ENCODE results near the gene FAIM2. TPM values are rescaled to one million over a fixed set of nuclear protein-coding genes. Genes with fewer than 3 reads are reported as not detected.
"Not testable (repeated sequence)": the region's sequence is repeated elsewhere in the genome, so short reads cannot be mapped to it uniquely, and the experiment has no call there.

FAIM2 gene
- total RNA-seq, 2 donors from 2014 or later: 0.39 to 0.67 TPM

- not testable (repeated sequence) for H3K27me3 Mint-ChIP-seq (ENCODE audit: low read depth); ATAC-seq (replicated peaks in 1 of 2); DNase-seq; H3K36me3 Mint-ChIP-seq (ENCODE audit: insufficient read depth in 2 of 2); H3K27ac Mint-ChIP-seq; H3K4me1 Mint-ChIP-seq (ENCODE audit: low read depth); H3K4me3 Mint-ChIP-seq; H3K9me3 Mint-ChIP-seq
Observed at GRCh38 chr12:49871811-49872251, 31.9 kb downstream of the FAIM2 start.

- Mint-ChIP-seq H3K27ac (no peak overlapping the region), H3K27me3 (ENCODE audit: low read depth) (no peaks in the 10 kb centered on the region), H3K36me3 (ENCODE audit: insufficient read depth in 2 of 2) (no peaks in the 10 kb centered on the region), H3K4me1 (ENCODE audit: low read depth) (peaks cover 7% of the 10 kb centered on the region), H3K4me3 (no peak overlapping the region), H3K9me3 (no peaks in the 10 kb centered on the region)
- DNase-seq (no peak), ATAC-seq (replicated peaks in 1 of 2) (no peak)
Observed at GRCh38 chr12:49871263-49871561, 32.5 kb downstream of the FAIM2 start.

- ATAC-seq (replicated peaks in 1 of 2) (no peak), DNase-seq (no peak)
- Mint-ChIP-seq H3K27me3 (ENCODE audit: low read depth) (no peaks in the 10 kb centered on the region), H3K4me1 (ENCODE audit: low read depth) (peaks cover 7% of the 10 kb centered on the region), H3K9me3 (no peaks in the 10 kb centered on the region), H3K27ac (no peak overlapping the region), H3K36me3 (ENCODE audit: insufficient read depth in 2 of 2) (no peaks in the 10 kb centered on the region), H3K4me3 (no peak overlapping the region)
Observed at GRCh38 chr12:49870501-49871262, 33.0 kb downstream of the FAIM2 start.

- no peak overlapping the region for H3K27ac Mint-ChIP-seq
- H3K4me1 Mint-ChIP-seq (ENCODE audit: low read depth): peaks cover 7% of the 10 kb centered on the region
- no peak overlapping the region for H3K4me3 Mint-ChIP-seq
- ATAC-seq (replicated peaks in 1 of 2): no peak
- no peak for DNase-seq
- no peaks in the 10 kb centered on the region for H3K9me3 Mint-ChIP-seq
- H3K36me3 Mint-ChIP-seq (ENCODE audit: insufficient read depth in 2 of 2): no peaks in the 10 kb centered on the region
- H3K27me3 Mint-ChIP-seq (ENCODE audit: low read depth): no peaks in the 10 kb centered on the region
Observed at GRCh38 chr12:49869816-49870500, 33.7 kb downstream of the FAIM2 start.

GRCh38 chr12:49868952-49869815 lies 34.5 kb downstream of the FAIM2 start:
- no peaks in the 10 kb centered on the region for H3K36me3 Mint-ChIP-seq (ENCODE audit: insufficient read depth in 2 of 2)
- H3K27me3 Mint-ChIP-seq (ENCODE audit: low read depth): no peaks in the 10 kb centered on the region
- H3K27ac Mint-ChIP-seq: no peak overlapping the region
- H3K9me3 Mint-ChIP-seq: no peaks in the 10 kb centered on the region
- peaks cover 7% of the 10 kb centered on the region for H3K4me1 Mint-ChIP-seq (ENCODE audit: low read depth)
- ATAC-seq (replicated peaks in 1 of 2) (no peak), DNase-seq (no peak)
- H3K4me3 Mint-ChIP-seq: no peak overlapping the region

GRCh38 chr12:49868449-49868848 lies 35.3 kb downstream of the FAIM2 start:
- Mint-ChIP-seq H3K36me3 (ENCODE audit: insufficient read depth in 2 of 2) (no peaks in the 10 kb centered on the region), H3K4me3 (no peak overlapping the region), H3K9me3 (no peaks in the 10 kb centered on the region), H3K27me3 (ENCODE audit: low read depth) (no peaks in the 10 kb centered on the region), H3K27ac (no peak overlapping the region), H3K4me1 (ENCODE audit: low read depth) (peaks cover 7% of the 10 kb centered on the region)
- ATAC-seq (replicated peaks in 1 of 2) (no peak), DNase-seq (no peak)

- H3K4me1 Mint-ChIP-seq (ENCODE audit: low read depth): peaks cover 7% of the 10 kb centered on the region
- no peak overlapping the region for H3K27ac Mint-ChIP-seq
- H3K27me3 Mint-ChIP-seq (ENCODE audit: low read depth): no peaks in the 10 kb centered on the region
- H3K36me3 Mint-ChIP-seq (ENCODE audit: insufficient read depth in 2 of 2): no peaks in the 10 kb centered on the region
- no peak overlapping the region for H3K4me3 Mint-ChIP-seq
- no peaks in the 10 kb centered on the region for H3K9me3 Mint-ChIP-seq
- ATAC-seq (replicated peaks in 1 of 2) (peak in 1 of 2 donors; percentile 14), DNase-seq (no peak)
Observed at GRCh38 chr12:49867570-49868341, 35.9 kb downstream of the FAIM2 start.

- H3K27ac Mint-ChIP-seq: no peak overlapping the region
Observed at GRCh38 chr12:49866859-49867569, 36.7 kb downstream of the FAIM2 start.

GRCh38 chr12:49865782-49866135 lies 37.9 kb downstream of the FAIM2 start:
- Mint-ChIP-seq H3K36me3 (ENCODE audit: insufficient read depth in 2 of 2) (no peaks in the 10 kb centered on the region), H3K4me3 (no peak overlapping the region), H3K4me1 (ENCODE audit: low read depth) (peaks cover 7% of the 10 kb centered on the region), H3K27ac (no peak overlapping the region), H3K9me3 (no peaks in the 10 kb centered on the region), H3K27me3 (ENCODE audit: low read depth) (no peaks in the 10 kb centered on the region)
- no peak for ATAC-seq (replicated peaks in 1 of 2)
- no peak for DNase-seq

More at GRCh38 chr12:49866859-49867569, 36.7 kb downstream of the FAIM2 start:
- Mint-ChIP-seq H3K4me1 (ENCODE audit: low read depth) (peaks cover 7% of the 10 kb centered on the region), H3K9me3 (no peaks in the 10 kb centered on the region), H3K4me3 (no peak overlapping the region), H3K27me3 (ENCODE audit: low read depth) (no peaks in the 10 kb centered on the region), H3K36me3 (ENCODE audit: insufficient read depth in 2 of 2) (no peaks in the 10 kb centered on the region)
- ATAC-seq (replicated peaks in 1 of 2) (peak; percentile 83 to 86), DNase-seq (peak; percentile 77 to 81)

- Mint-ChIP-seq H3K27me3 (ENCODE audit: low read depth) (no peaks in the 10 kb centered on the region), H3K4me1 (ENCODE audit: low read depth) (peaks cover 7% of the 10 kb centered on the region), H3K36me3 (ENCODE audit: insufficient read depth in 2 of 2) (no peaks in the 10 kb centered on the region), H3K9me3 (no peaks in the 10 kb centered on the region), H3K4me3 (no peak overlapping the region), H3K27ac (no peak overlapping the region)
- DNase-seq (no peak), ATAC-seq (replicated peaks in 1 of 2) (no peak)
Observed at GRCh38 chr12:49865109-49865781, 38.5 kb downstream of the FAIM2 start.

- Mint-ChIP-seq H3K4me3 (no peak overlapping the region), H3K27ac (no peak overlapping the region), H3K9me3 (no peaks in the 10 kb centered on the region), H3K4me1 (ENCODE audit: low read depth) (peaks cover 7% of the 10 kb centered on the region), H3K36me3 (ENCODE audit: insufficient read depth in 2 of 2) (no peaks in the 10 kb centered on the region), H3K27me3 (ENCODE audit: low read depth) (no peaks in the 10 kb centered on the region)
- DNase-seq (no peak), ATAC-seq (replicated peaks in 1 of 2) (no peak)
Observed at GRCh38 chr12:49864798-49865090, 39.0 kb downstream of the FAIM2 start.

All from activated T-cell treated with anti-CD3 and anti-CD28 coated beads, Interleukin-2, amount 50 U/mL, for 72 hours (primary cell).